Endodermal cell (in vitro differentiated cells): ENCODE measurements around the gene CYP26B1. TPM values are rescaled to one million over a fixed set of nuclear protein-coding genes. Genes with fewer than 3 reads are reported as not detected.

Source experiments
- DNase-seq: peaks from one replicate; pipeline ENCODE4 v3.0.0-alpha.2; 2017
- H3K27ac ChIP-seq: 2 replicates; pipeline ENCODE4 v1.5.1; 2013; ENCODE audit warnings: mild to moderate bottlenecking, low read depth, low read length, moderate library complexity
- H3K27me3 ChIP-seq: 2 replicates; pipeline ENCODE4 v1.6.1; 2013; ENCODE audit warnings: mild to moderate bottlenecking, low read length, moderate library complexity; ENCODE audit not compliant: insufficient read depth, control insufficient read depth, poor library complexity, severe bottlenecking
- H3K36me3 ChIP-seq: 2 replicates; pipeline ENCODE4 v1.7.0; 2013; ENCODE audit warnings: mild to moderate bottlenecking, low read length, moderate library complexity; ENCODE audit not compliant: control insufficient read depth, insufficient read depth
- H3K4me1 ChIP-seq: one replicate; pipeline ENCODE4 v1.7.0; 2013; ENCODE audit warnings: low read length; ENCODE audit not compliant: control insufficient read depth, insufficient read depth
- H3K4me3 ChIP-seq: 2 replicates; pipeline ENCODE4 v1.5.1; 2013; ENCODE audit warnings: mild to moderate bottlenecking, low read length, moderate library complexity
- H3K9ac ChIP-seq: 2 replicates; pipeline ENCODE4 v1.6.1; 2013; ENCODE audit warnings: mild to moderate bottlenecking, low read length, moderate library complexity; ENCODE audit not compliant: poor library complexity, severe bottlenecking; ENCODE audit errors: extremely low read depth
- H3K9me3 ChIP-seq: 2 replicates; pipeline ENCODE4 v1.6.1; 2013; ENCODE audit warnings: mild to moderate bottlenecking, low read length, moderate library complexity; ENCODE audit not compliant: control insufficient read depth
- H3K27ac Mint-ChIP-seq: 2 replicates; pipeline ENCODE4 v1.8.0; 2020; ENCODE audit warnings: mixed read lengths
- H3K27me3 Mint-ChIP-seq: 2 replicates; pipeline ENCODE4 v1.8.0; 2021; ENCODE audit warnings: mild to moderate bottlenecking, mixed read lengths; ENCODE audit not compliant: insufficient read depth
- H3K36me3 Mint-ChIP-seq: 2 replicates; pipeline ENCODE4 v1.8.0; 2020; ENCODE audit warnings: low read depth, mixed read lengths
- H3K4me1 Mint-ChIP-seq: 2 replicates; pipeline ENCODE4 v1.8.0; 2020; ENCODE audit warnings: mixed read lengths
- H3K4me3 Mint-ChIP-seq: 2 replicates; pipeline ENCODE4 v1.8.0; 2020; ENCODE audit warnings: mild to moderate bottlenecking, moderate library complexity, mixed read lengths
- H3K9me3 Mint-ChIP-seq: 2 replicates; pipeline ENCODE4 v1.8.0; 2020; ENCODE audit warnings: mild to moderate bottlenecking, mixed read lengths
- CTCF ChIP-seq: fragments of 200-600 bp; sonication (generic); conservative IDR thresholded peaks from 2 replicates; pipeline ENCODE4 v1.5.0; 2021; ENCODE audit warnings: antibody characterized with exemption, mild to moderate bottlenecking
- WGBS, 2 experiments: methylation state at CpG; one replicate each; pipeline versions ENCODE4 v1.1.5 to v1.1.7; 2013; ENCODE audit warnings: missing lambda C conversion rate in 2 of 2, mixed read lengths in 1 of 2; ENCODE audit not compliant: insufficient coverage in 1 of 2, insufficient read length in 1 of 2; 5-methylcytosine and 5-hydroxymethylcytosine counted together
- total RNA-seq, 2 donors: library from RNA; stranded (reverse); fragmentation: NEBNext Ultra II Directional in 1 of 2; extraction: Animal tissue kit (Norgen Biotek cat#: 25700) in 1 of 2; gene quantifications; 2 replicates in 1 of 2; 3 replicates in 1 of 2; pipeline ENCODE4 v1.2.1, GENCODE V29; 2021

Gene CYP26B1
- total RNA-seq, 2 donors from 2014 or later = 0.09 to 0.91 TPM

- Histone ChIP-seq H3K27ac (no peak overlapping the region), H3K36me3 (no peaks in the 10 kb centered on the region), H3K9ac (no peak overlapping the region), H3K4me1 (no peaks in the 10 kb centered on the region), H3K27me3 (no peaks in the 10 kb centered on the region), H3K9me3 (no peaks in the 10 kb centered on the region), H3K4me3 (no peak overlapping the region)
- Mint-ChIP-seq H3K36me3 (no peaks in the 10 kb centered on the region), H3K9me3 (peaks cover 24% of the 10 kb centered on the region), H3K4me3 (no peak overlapping the region), H3K4me1 (no peaks in the 10 kb centered on the region), H3K27me3 (peaks cover 2% of the 10 kb centered on the region), H3K27ac (no peak overlapping the region)
- WGBS, 2 experiments = 94 to 100% methylated on average over 3 of the region's 3 CpGs
- no peak for TF ChIP-seq CTCF
- DNase-seq = peak; percentile 13
Measured at GRCh38 chr2:72111061-72111460, 36.6 kb downstream of the CYP26B1 start.

- 90 to 93% methylated on average over 3 to 8 of the region's 8 CpGs for WGBS, 2 experiments
- no peak overlapping the region for H3K4me3 Mint-ChIP-seq
- peak; percentile 21 for DNase-seq
- H3K36me3 ChIP-seq = no peaks in the 10 kb centered on the region
- H3K9ac ChIP-seq = no peak overlapping the region
- peaks cover 2% of the 10 kb centered on the region for H3K27me3 Mint-ChIP-seq
- no peak overlapping the region for H3K27ac ChIP-seq
- no peak for TF ChIP-seq CTCF
- no peaks in the 10 kb centered on the region for H3K4me1 Mint-ChIP-seq
- H3K4me1 ChIP-seq = no peaks in the 10 kb centered on the region
- H3K27ac Mint-ChIP-seq = no peak overlapping the region
- peaks cover 24% of the 10 kb centered on the region for H3K9me3 Mint-ChIP-seq
- no peaks in the 10 kb centered on the region for H3K27me3 ChIP-seq
- H3K4me3 ChIP-seq = no peak overlapping the region
- H3K9me3 ChIP-seq = no peaks in the 10 kb centered on the region
- no peaks in the 10 kb centered on the region for H3K36me3 Mint-ChIP-seq
Measured at GRCh38 chr2:72109904-72110303, 37.8 kb downstream of the CYP26B1 start.

- Mint-ChIP-seq H3K27me3 (peaks cover 2% of the 10 kb centered on the region), H3K36me3 (no peaks in the 10 kb centered on the region), H3K27ac (no peak overlapping the region), H3K4me1 (no peaks in the 10 kb centered on the region), H3K9me3 (peaks cover 24% of the 10 kb centered on the region), H3K4me3 (no peak overlapping the region)
- H3K27ac ChIP-seq = no peak overlapping the region
- H3K9ac ChIP-seq = no peak overlapping the region
- WGBS, 2 experiments = 88% methylated on average over 3 of the region's 3 CpGs; no CpG with 5 or more reads in 1 of the 2 experiments
- no peak overlapping the region for H3K4me3 ChIP-seq
- no peak for TF ChIP-seq CTCF
- H3K36me3 ChIP-seq = no peaks in the 10 kb centered on the region
- no peaks in the 10 kb centered on the region for H3K9me3 ChIP-seq
- H3K4me1 ChIP-seq = no peaks in the 10 kb centered on the region
- no peaks in the 10 kb centered on the region for H3K27me3 ChIP-seq
- peak; percentile 20 for DNase-seq
Measured at GRCh38 chr2:72109291-72109690, 38.4 kb downstream of the CYP26B1 start.
